GM23248 (cell line): Measurements from ENCODE around the gene SCYL1. TPM values are rescaled to one million over a fixed set of nuclear protein-coding genes. Genes with fewer than 3 reads are reported as not detected.

Experiments
- DNase-seq: peaks from one replicate; pipeline ENCODE4 v3.0.0-alpha.2; 2015
- H2AFZ ChIP-seq: fragments of 200-600 bp; sonication (generic); 2 replicates; pipeline ENCODE4 v1.6.1; 2016; ENCODE audit warnings: antibody characterized with exemption
- H3F3A ChIP-seq: fragments of 200-600 bp; sonication (generic); 2 replicates; pipeline ENCODE4 v1.6.1; 2016; ENCODE audit warnings: mild to moderate bottlenecking, antibody characterized with exemption, mixed run types; ENCODE audit not compliant: insufficient read depth
- H3K27ac ChIP-seq: fragments of 200-600 bp; sonication (generic); 2 replicates; pipeline ENCODE4 v1.5.1; 2016; ENCODE audit warnings: mild to moderate bottlenecking
- H3K27me3 ChIP-seq: fragments of 200-600 bp; sonication (generic); replicated peaks from 2 replicates; pipeline ENCODE4 v1.6.1; 2016; ENCODE audit warnings: mild to moderate bottlenecking; ENCODE audit not compliant: insufficient read depth
- H3K36me3 ChIP-seq: fragments of 200-600 bp; sonication (generic); 2 replicates; pipeline ENCODE4 v1.6.1; 2016; ENCODE audit warnings: low read depth, mild to moderate bottlenecking
- H3K4me1 ChIP-seq: fragments of 200-600 bp; sonication (generic); 2 replicates; pipeline ENCODE4 v1.6.1; 2016; ENCODE audit warnings: mild to moderate bottlenecking; ENCODE audit not compliant: insufficient read depth
- H3K4me2 ChIP-seq: fragments of 200-600 bp; sonication (generic); one replicate; pipeline ENCODE4 v1.6.1; 2016; ENCODE audit warnings: mild to moderate bottlenecking; ENCODE audit not compliant: unreplicated experiment
- H3K4me3 ChIP-seq: fragments of 200-600 bp; sonication (generic); 2 replicates; pipeline ENCODE4 v1.5.1; 2016; ENCODE audit warnings: mild to moderate bottlenecking
- H3K79me2 ChIP-seq: fragments of 200-600 bp; sonication (generic); 2 replicates; pipeline ENCODE4 v1.6.1; 2016; ENCODE audit warnings: mild to moderate bottlenecking; ENCODE audit not compliant: insufficient read depth
- H3K9ac ChIP-seq: fragments of 200-600 bp; sonication (generic); 2 replicates; pipeline ENCODE4 v1.6.1; 2016; ENCODE audit warnings: mild to moderate bottlenecking
- H3K9me2 ChIP-seq: fragments of 200-600 bp; sonication (generic); 2 replicates; pipeline ENCODE4 v1.6.1; 2016; ENCODE audit warnings: mixed run types, mild to moderate bottlenecking, moderate library complexity; ENCODE audit not compliant: insufficient read depth
- H3K9me3 ChIP-seq: fragments of 200-600 bp; sonication (generic); one replicate; pipeline ENCODE4 v1.6.1; 2017; ENCODE audit warnings: low read depth
- H4K20me1 ChIP-seq: fragments of 200-600 bp; sonication (generic); 2 replicates; pipeline ENCODE4 v1.6.0; 2016; ENCODE audit not compliant: insufficient read depth
- EZH2 ChIP-seq: fragments of 200-600 bp; sonication (generic); IDR thresholded peaks from 2 replicates; pipeline ENCODE4 v1.6.1; 2018; ENCODE audit warnings: antibody characterized with exemption, mild to moderate bottlenecking; ENCODE audit not compliant: insufficient read depth, poor library complexity, severe bottlenecking
- EZH2phosphoT487 ChIP-seq: fragments of 200-600 bp; sonication (generic); IDR thresholded peaks from 2 replicates; pipeline ENCODE4 v1.6.1; 2018; ENCODE audit warnings: antibody characterized with exemption, moderate library complexity, mild to moderate bottlenecking, low read depth; ENCODE audit not compliant: insufficient read depth
- WGBS, 2 experiments: methylation state at CpG; one replicate each; pipeline ENCODE4 v1.1.6; 2015 to 2017; ENCODE audit warnings: low lambda C conversion rate in 2 of 2, low coverage in 1 of 2; ENCODE audit errors: missing lambda C conversion rate in 2 of 2; 5-methylcytosine and 5-hydroxymethylcytosine counted together
- in situ Hi-C: fragments of 300-500 bp; cut with MboI; formaldehyde crosslinking; loops from 2 replicates; pipeline ENCODE4 v1.15.0; 2020
- polyA plus RNA-seq: library from polyadenylated mRNA; unstranded; fragments of >200 nt; fragmentation: Nextera tagmentation; extraction: Ambion mirVana; gene quantifications from 2 replicates; pipeline ENCODE4 v1.2.1, GENCODE V29; 2016
- total RNA-seq: library from RNA; depleted of rRNA; stranded (reverse); fragments of >200 nt; shearing (Covaris generic); gene quantifications from 2 replicates; pipeline ENCODE4 v1.2.3, GENCODE V29; 2014

Gene SCYL1
- total and polyA plus RNA-seq, 2 experiments from 2014 or later = 90.7 to 115 TPM

DNA sequence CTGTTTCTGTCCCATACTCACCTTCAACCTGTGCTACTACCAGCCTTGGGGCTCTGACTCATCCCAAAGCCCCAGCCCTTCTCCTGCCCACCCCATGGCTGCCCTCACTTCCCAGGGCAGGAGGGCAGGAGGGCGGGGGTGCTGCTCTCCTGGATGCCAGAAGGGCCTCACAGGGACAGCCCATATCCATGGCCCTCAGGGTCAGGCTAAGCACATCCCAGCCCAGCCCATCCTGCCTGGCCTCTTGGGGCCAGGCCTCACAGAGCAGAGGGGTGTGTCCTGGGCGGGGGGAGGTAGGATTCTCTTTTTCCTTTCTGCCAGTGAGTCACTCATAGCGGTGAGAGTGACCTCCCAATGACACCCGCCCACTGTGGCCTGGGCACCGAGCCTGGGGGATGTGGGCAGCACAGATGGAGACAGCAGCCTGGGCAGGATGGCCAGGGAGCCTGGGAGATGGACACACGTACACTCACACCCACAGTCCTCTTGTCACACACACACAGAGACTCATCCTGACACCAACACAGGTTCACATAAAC, 30.9 kb downstream of the SCYL1 start:
- H2AFZ ChIP-seq = no peak overlapping the region
- 3 to 12% methylated on average over 6 of the region's 6 CpGs for WGBS, 2 experiments
- H3K9ac ChIP-seq = peak overlapping the region; percentile 87

GRCh38 chr11:65556470-65557279, 31.8 kb downstream of the SCYL1 start:
- Histone ChIP-seq H3F3A (peaks cover 39% of the 10 kb centered on the region), H3K9me2 (no peaks in the 10 kb centered on the region), H2AFZ (0 out of 2 replicates have a peak overlapping the region, but pooled peaks have one; percentile 27), H4K20me1 (no peaks in the 10 kb centered on the region), H3K27ac (peak overlapping the region; percentile 89), H3K4me2 (peak overlapping the region; percentile 83), H3K79me2 (peaks cover 34% of the 10 kb centered on the region), H3K27me3 (no peaks in the 10 kb centered on the region), H3K9ac (peak overlapping the region; percentile 87), H3K36me3 (peaks cover 3% of the 10 kb centered on the region; the same call in 1 of the 2 replicates), H3K4me3 (peak overlapping the region; percentile 84), H3K4me1 (peaks cover 47% of the 10 kb centered on the region), H3K9me3 (no peaks in the 10 kb centered on the region)
- 85 to 89% methylated on average over 12 of the region's 12 CpGs for WGBS, 2 experiments
- peak; percentile 52 for DNase-seq
- in situ Hi-C loops = no loop called here
- no peak for TF ChIP-seq EZH2phosphoT487
- TF ChIP-seq EZH2 = no peak

More for the DNA sequence above, 30.9 kb downstream of the SCYL1 start:
- H3K36me3 ChIP-seq = peaks cover 5% of the 10 kb centered on the region; the same call in 1 of the 2 replicates
- H3K4me1 ChIP-seq = peaks cover 42% of the 10 kb centered on the region
- H3K27ac ChIP-seq = peak overlapping the region; percentile 89
- H3K9me3 ChIP-seq = no peaks in the 10 kb centered on the region
- no peaks in the 10 kb centered on the region for H3K9me2 ChIP-seq
- H3K4me3 ChIP-seq = peak overlapping the region; percentile 84
- H3F3A ChIP-seq = peaks cover 33% of the 10 kb centered on the region
- in situ Hi-C loops = no loop called here
- peak overlapping the region; percentile 83 for H3K4me2 ChIP-seq
- TF ChIP-seq EZH2phosphoT487 (no peak), EZH2 (no peak)
- DNase-seq = peak; percentile 95
- peaks cover 34% of the 10 kb centered on the region for H3K79me2 ChIP-seq
- H4K20me1 ChIP-seq = no peaks in the 10 kb centered on the region
- no peaks in the 10 kb centered on the region for H3K27me3 ChIP-seq

- H3K4me1 ChIP-seq = peaks cover 47% of the 10 kb centered on the region
- in situ Hi-C loops = no loop called here
- peak overlapping the region; percentile 89 for H3K27ac ChIP-seq
- peaks cover 34% of the 10 kb centered on the region for H3K79me2 ChIP-seq
- H3K36me3 ChIP-seq = no peaks in the 10 kb centered on the region
- H3K9me2 ChIP-seq = no peaks in the 10 kb centered on the region
- no peaks in the 10 kb centered on the region for H3K9me3 ChIP-seq
- H3K9ac ChIP-seq = peak overlapping the region; percentile 87
- peak; percentile 47 for DNase-seq
- H4K20me1 ChIP-seq = no peaks in the 10 kb centered on the region
- 2 to 9% methylated on average over 12 to 40 of the region's 47 CpGs for WGBS, 2 experiments
- TF ChIP-seq EZH2phosphoT487 = no peak
- TF ChIP-seq EZH2 = no peak
- H3K4me3 ChIP-seq = peak overlapping the region; percentile 84
- H3F3A ChIP-seq = peaks cover 45% of the 10 kb centered on the region
- H3K27me3 ChIP-seq = no peaks in the 10 kb centered on the region
- 0 out of 2 replicates have a peak overlapping the region, but pooled peaks have one; percentile 27 for H2AFZ ChIP-seq
- H3K4me2 ChIP-seq = peak overlapping the region; percentile 83
Measured at GRCh38 chr11:65557280-65558001, 32.6 kb downstream of the SCYL1 start.
